BE2C (cell line): ENCODE results near the gene B3GALT6.

Experiments
- DNase-seq: peaks from one replicate; pipeline ENCODE4 v3.0.0-alpha.2; 2020
- H3K27me3 ChIP-seq: fragments of 250-450 bp; sonication (Bioruptor Pico); 2 replicates; pipeline ENCODE4 v1.5.1; 2020; ENCODE audit warnings: mild to moderate bottlenecking
- H3K36me3 ChIP-seq: fragments of 250-450 bp; sonication (Bioruptor Pico); 2 replicates; pipeline ENCODE4 v1.5.1; 2020; ENCODE audit warnings: mild to moderate bottlenecking
- H3K4me1 ChIP-seq: fragments of 250-450 bp; sonication (Bioruptor Pico); 2 replicates; pipeline ENCODE4 v1.5.1; 2020
- H3K4me3 ChIP-seq: 2 replicates; pipeline ENCODE4 v1.5.1; 2011; ENCODE audit warnings: low read depth, low read length
- H3K9me3 ChIP-seq: fragments of 250-450 bp; sonication (Bioruptor Pico); 2 replicates; pipeline ENCODE4 v1.5.1; 2020
- CTCF ChIP-seq: IDR thresholded peaks from 2 replicates; pipeline ENCODE4 v1.5.1; 2012; ENCODE audit warnings: mild to moderate bottlenecking, low read depth, low read length

Gene B3GALT6

GRCh38 chr1:1215881-1216605 lies 16.0 kb upstream of the B3GALT6 start:
- H3K4me3 ChIP-seq, result no peak overlapping the region
- peaks cover 30% of the 10 kb centered on the region for H3K36me3 ChIP-seq
- no peak for DNase-seq
- H3K9me3 ChIP-seq, result no peaks in the 10 kb centered on the region
- H3K27me3 ChIP-seq, result no peaks in the 10 kb centered on the region
- H3K4me1 ChIP-seq, result no peaks in the 10 kb centered on the region
- no peak for TF ChIP-seq CTCF

GRCh38 chr1:1216770-1217620 lies 15.0 kb upstream of the B3GALT6 start:
- no peaks in the 10 kb centered on the region for H3K4me1 ChIP-seq
- no peak for TF ChIP-seq CTCF
- no peak overlapping the region for H3K4me3 ChIP-seq
- DNase-seq, result no peak
- no peaks in the 10 kb centered on the region for H3K27me3 ChIP-seq
- peaks cover 39% of the 10 kb centered on the region for H3K36me3 ChIP-seq
- H3K9me3 ChIP-seq, result no peaks in the 10 kb centered on the region

- no peak for TF ChIP-seq CTCF
- Histone ChIP-seq H3K27me3 (no peaks in the 10 kb centered on the region), H3K4me1 (no peaks in the 10 kb centered on the region), H3K9me3 (no peaks in the 10 kb centered on the region), H3K36me3 (peaks cover 45% of the 10 kb centered on the region), H3K4me3 (no peak overlapping the region)
- DNase-seq, result no peak
Observed at GRCh38 chr1:1217621-1218523, 14.2 kb upstream of the B3GALT6 start.

GRCh38 chr1:1218524-1219200 lies 13.4 kb upstream of the B3GALT6 start:
- no peak for TF ChIP-seq CTCF

GRCh38 chr1:1219341-1219740 lies 12.7 kb upstream of the B3GALT6 start:
- no peak for TF ChIP-seq CTCF
- Histone ChIP-seq H3K27me3 (no peaks in the 10 kb centered on the region), H3K9me3 (no peaks in the 10 kb centered on the region), H3K36me3 (peaks cover 53% of the 10 kb centered on the region), H3K4me3 (no peak overlapping the region), H3K4me1 (no peaks in the 10 kb centered on the region)
- no peak for DNase-seq

More at GRCh38 chr1:1218524-1219200, 13.4 kb upstream of the B3GALT6 start:
- H3K4me1 ChIP-seq, result no peaks in the 10 kb centered on the region
- no peak for DNase-seq
- H3K4me3 ChIP-seq, result no peak overlapping the region
- H3K9me3 ChIP-seq, result no peaks in the 10 kb centered on the region
- H3K27me3 ChIP-seq, result no peaks in the 10 kb centered on the region
- peaks cover 51% of the 10 kb centered on the region for H3K36me3 ChIP-seq
